Measurements from ENCODE around the gene PAK5. TPM values are rescaled to one million over a fixed set of nuclear protein-coding genes. Genes with fewer than 3 reads are reported as not detected.
A peak's percentile ranks its signal among the peaks of the same experiment; 100 is the strongest.
"Not testable (repeated sequence)": the region's sequence is repeated elsewhere in the genome, so short reads cannot be mapped to it uniquely, and the experiment has no call there.

The PAK5 gene
- total RNA-seq, 1 experiment from 2014 or later, result 0.03 TPM

GRCh38 chr20:9686455-9686854 is 152.4 kb downstream of the PAK5 start:
- no peaks in the 10 kb centered on the region for H3K27me3 ChIP-seq (ENCODE audit: control insufficient read depth, insufficient read depth, low read length)
- no peak overlapping the region for H3K4me3 ChIP-seq (ENCODE audit: insufficient read depth, low read depth, low read length)
- no peaks in the 10 kb centered on the region for H3K36me3 ChIP-seq (replicated peaks; ENCODE audit: control insufficient read depth, insufficient read depth, low read length)
- no peak for DNase-seq

GRCh38 chr20:9686001-9686400 is 152.9 kb downstream of the PAK5 start:
- no peaks in the 10 kb centered on the region for H3K27me3 ChIP-seq (ENCODE audit: control insufficient read depth, insufficient read depth, low read length)
- no peak for DNase-seq
- no peaks in the 10 kb centered on the region for H3K36me3 ChIP-seq (replicated peaks; ENCODE audit: control insufficient read depth, insufficient read depth, low read length)
- no peak overlapping the region for H3K4me3 ChIP-seq (ENCODE audit: insufficient read depth, low read depth, low read length)

- Histone ChIP-seq H3K4me3 (ENCODE audit: insufficient read depth, low read depth, low read length) (no peak overlapping the region), H3K27me3 (ENCODE audit: control insufficient read depth, insufficient read depth, low read length) (no peaks in the 10 kb centered on the region), H3K36me3 (replicated peaks; ENCODE audit: control insufficient read depth, insufficient read depth, low read length) (no peaks in the 10 kb centered on the region)
- DNase-seq, result no peak
These were observed 153.9 kb downstream of the PAK5 start for GRCh38 chr20:9685011-9685410.

GRCh38 chr20:9677100-9677623 is 161.7 kb downstream of the PAK5 start:
- Histone ChIP-seq H3K4me3 (ENCODE audit: insufficient read depth, low read depth, low read length) (no peak overlapping the region), H3K27me3 (ENCODE audit: control insufficient read depth, insufficient read depth, low read length) (no peaks in the 10 kb centered on the region), H3K36me3 (replicated peaks; ENCODE audit: control insufficient read depth, insufficient read depth, low read length) (no peaks in the 10 kb centered on the region)
- no peak for DNase-seq

GRCh38 chr20:9672981-9673380 is 165.9 kb downstream of the PAK5 start:
- H3K4me3 ChIP-seq (ENCODE audit: insufficient read depth, low read depth, low read length), result no peak overlapping the region
- H3K36me3 ChIP-seq (replicated peaks; ENCODE audit: control insufficient read depth, insufficient read depth, low read length), result no peaks in the 10 kb centered on the region
- no peaks in the 10 kb centered on the region for H3K27me3 ChIP-seq (ENCODE audit: control insufficient read depth, insufficient read depth, low read length)
- DNase-seq, result no peak

GRCh38 chr20:9672027-9672426 is 166.8 kb downstream of the PAK5 start:
- Histone ChIP-seq H3K4me3 (ENCODE audit: insufficient read depth, low read depth, low read length) (no peak overlapping the region), H3K27me3 (ENCODE audit: control insufficient read depth, insufficient read depth, low read length) (no peaks in the 10 kb centered on the region), H3K36me3 (replicated peaks; ENCODE audit: control insufficient read depth, insufficient read depth, low read length) (no peaks in the 10 kb centered on the region)
- no peak for DNase-seq

GRCh38 chr20:9668381-9668780 is 170.5 kb downstream of the PAK5 start:
- Histone ChIP-seq H3K4me3 (ENCODE audit: insufficient read depth, low read depth, low read length) (no peak overlapping the region), H3K36me3 (replicated peaks; ENCODE audit: control insufficient read depth, insufficient read depth, low read length) (no peaks in the 10 kb centered on the region), H3K27me3 (ENCODE audit: control insufficient read depth, insufficient read depth, low read length) (no peaks in the 10 kb centered on the region)
- DNase-seq, result no peak

- DNase-seq, result no peak
These were observed 175.5 kb downstream of the PAK5 start for GRCh38 chr20:9663423-9663822.

GRCh38 chr20:9660236-9660868 is 178.5 kb downstream of the PAK5 start:
- DNase-seq, result peak; percentile 23
- no peaks in the 10 kb centered on the region for H3K36me3 ChIP-seq (replicated peaks; ENCODE audit: control insufficient read depth, insufficient read depth, low read length)
- no peaks in the 10 kb centered on the region for H3K27me3 ChIP-seq (ENCODE audit: control insufficient read depth, insufficient read depth, low read length)
- no peak overlapping the region for H3K4me3 ChIP-seq (ENCODE audit: insufficient read depth, low read depth, low read length)

More at GRCh38 chr20:9663423-9663822, 175.5 kb downstream of the PAK5 start:
- no peak overlapping the region for H3K4me3 ChIP-seq (ENCODE audit: insufficient read depth, low read depth, low read length)
- no peaks in the 10 kb centered on the region for H3K36me3 ChIP-seq (replicated peaks; ENCODE audit: control insufficient read depth, insufficient read depth, low read length)
- H3K27me3 ChIP-seq (ENCODE audit: control insufficient read depth, insufficient read depth, low read length), result no peaks in the 10 kb centered on the region

- no peaks in the 10 kb centered on the region for H3K27me3 ChIP-seq (ENCODE audit: control insufficient read depth, insufficient read depth, low read length)
- DNase-seq, result no peak
- no peaks in the 10 kb centered on the region for H3K36me3 ChIP-seq (replicated peaks; ENCODE audit: control insufficient read depth, insufficient read depth, low read length)
- no peak overlapping the region for H3K4me3 ChIP-seq (ENCODE audit: insufficient read depth, low read depth, low read length)
These were observed 191.1 kb downstream of the PAK5 start for GRCh38 chr20:9647741-9648140.

GRCh38 chr20:9646375-9646774 is 192.5 kb downstream of the PAK5 start:
- Histone ChIP-seq H3K36me3 (replicated peaks; ENCODE audit: control insufficient read depth, insufficient read depth, low read length) (no peaks in the 10 kb centered on the region), H3K4me3 (ENCODE audit: insufficient read depth, low read depth, low read length) (no peak overlapping the region), H3K27me3 (ENCODE audit: control insufficient read depth, insufficient read depth, low read length) (no peaks in the 10 kb centered on the region)
- no peak for DNase-seq

- no peak for DNase-seq
- Histone ChIP-seq H3K36me3 (replicated peaks; ENCODE audit: control insufficient read depth, insufficient read depth, low read length) (no peaks in the 10 kb centered on the region), H3K27me3 (ENCODE audit: control insufficient read depth, insufficient read depth, low read length) (no peaks in the 10 kb centered on the region), H3K4me3 (ENCODE audit: insufficient read depth, low read depth, low read length) (no peak overlapping the region)
These were observed 196.0 kb downstream of the PAK5 start for GRCh38 chr20:9642882-9643281.

- H3K36me3 ChIP-seq (replicated peaks; ENCODE audit: control insufficient read depth, insufficient read depth, low read length); DNase-seq; H3K27me3 ChIP-seq (ENCODE audit: control insufficient read depth, insufficient read depth, low read length); H3K4me3 ChIP-seq (ENCODE audit: insufficient read depth, low read depth, low read length): not testable (repeated sequence)
These were observed 197.3 kb downstream of the PAK5 start for GRCh38 chr20:9641499-9642000.

- no peak for DNase-seq
- no peaks in the 10 kb centered on the region for H3K27me3 ChIP-seq (ENCODE audit: control insufficient read depth, insufficient read depth, low read length)
- H3K36me3 ChIP-seq (replicated peaks; ENCODE audit: control insufficient read depth, insufficient read depth, low read length), result no peaks in the 10 kb centered on the region
- no peak overlapping the region for H3K4me3 ChIP-seq (ENCODE audit: insufficient read depth, low read depth, low read length)
These were observed 201.0 kb downstream of the PAK5 start for GRCh38 chr20:9637889-9638288.

- Histone ChIP-seq H3K36me3 (replicated peaks; ENCODE audit: control insufficient read depth, insufficient read depth, low read length) (no peaks in the 10 kb centered on the region), H3K27me3 (ENCODE audit: control insufficient read depth, insufficient read depth, low read length) (no peaks in the 10 kb centered on the region), H3K4me3 (ENCODE audit: insufficient read depth, low read depth, low read length) (no peak overlapping the region)
- DNase-seq, result no peak
These were observed 203.1 kb downstream of the PAK5 start for GRCh38 chr20:9635750-9636149.
